Kasumi-1 (cell line): ENCODE measurements around the gene GAST.
A peak's percentile ranks its signal among the peaks of the same experiment; 100 is the strongest.
"Not testable (repeated sequence)": the region's sequence is repeated elsewhere in the genome, so short reads cannot be mapped to it uniquely, and the experiment has no call there.

Experiments used
- DNase-seq, 2 experiments: peaks; one replicate each; lab custom pipeline; 2025; lab: John Stamatoyannopoulos, UW

The GAST gene

GRCh38 chr17:41683441-41684007 is 28.6 kb upstream of the GAST start:
- DNase-seq: no peak

DNA sequence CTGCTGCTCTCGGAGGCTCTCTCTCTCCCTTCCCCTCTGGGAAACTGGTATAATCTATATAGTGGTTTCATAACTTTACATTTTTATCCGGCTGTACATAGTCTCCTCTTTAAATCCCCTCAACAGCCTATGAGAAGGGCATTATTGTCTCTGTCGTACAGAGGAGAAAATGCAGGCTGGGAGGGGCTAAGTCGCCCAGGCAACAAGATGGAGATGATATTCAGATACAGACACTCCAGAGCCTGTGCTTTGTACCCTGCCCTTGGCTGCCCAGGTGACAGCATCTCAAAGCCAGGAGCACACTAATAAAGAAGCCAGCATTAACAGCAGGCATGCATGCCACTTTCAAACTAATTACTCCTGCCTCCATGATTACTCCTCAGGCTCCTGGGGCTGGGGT is 28.1 kb upstream of the GAST start:
- DNase-seq: no peak

DNA sequence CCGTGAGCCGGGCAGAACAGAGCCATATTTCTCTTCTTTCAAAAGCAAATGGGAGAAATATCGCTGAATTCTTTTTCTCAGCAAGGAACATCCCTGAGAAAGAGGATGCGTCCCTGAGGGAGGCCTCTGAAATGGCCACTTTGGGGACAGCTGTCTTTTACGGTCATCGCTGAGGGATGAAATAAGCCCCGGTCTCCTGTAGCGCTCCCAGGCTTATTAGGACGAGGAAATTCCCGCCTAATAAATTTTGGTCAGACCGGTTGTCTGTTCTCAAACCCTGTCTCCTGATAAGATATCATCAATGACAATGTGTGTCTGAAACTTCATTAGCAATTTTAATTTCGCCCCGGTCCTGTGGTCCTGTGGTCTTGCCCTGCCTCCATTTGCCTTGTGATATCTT is 26.4 kb upstream of the GAST start:
- DNase-seq: not testable (repeated sequence)

DNA sequence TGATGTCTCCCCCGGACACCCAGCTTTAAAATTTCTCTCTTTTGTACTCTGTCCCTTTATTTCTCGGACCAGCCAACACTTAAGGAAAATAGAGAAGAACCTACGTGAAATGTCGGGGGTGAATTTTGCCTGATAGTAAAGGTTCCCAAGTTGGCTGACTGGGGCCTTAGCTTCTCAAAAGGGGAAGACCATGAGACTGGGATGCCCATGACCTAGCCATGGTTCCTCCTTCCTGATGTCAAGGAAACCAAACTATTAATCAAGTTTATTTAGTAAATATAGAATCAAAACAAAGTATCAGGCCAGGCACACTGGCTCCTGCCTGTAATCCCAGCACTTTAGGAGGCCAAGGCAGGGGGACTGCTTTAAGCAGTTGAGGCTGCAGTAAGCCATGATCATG is 25.9 kb upstream of the GAST start:
- DNase-seq: no peak

DNA sequence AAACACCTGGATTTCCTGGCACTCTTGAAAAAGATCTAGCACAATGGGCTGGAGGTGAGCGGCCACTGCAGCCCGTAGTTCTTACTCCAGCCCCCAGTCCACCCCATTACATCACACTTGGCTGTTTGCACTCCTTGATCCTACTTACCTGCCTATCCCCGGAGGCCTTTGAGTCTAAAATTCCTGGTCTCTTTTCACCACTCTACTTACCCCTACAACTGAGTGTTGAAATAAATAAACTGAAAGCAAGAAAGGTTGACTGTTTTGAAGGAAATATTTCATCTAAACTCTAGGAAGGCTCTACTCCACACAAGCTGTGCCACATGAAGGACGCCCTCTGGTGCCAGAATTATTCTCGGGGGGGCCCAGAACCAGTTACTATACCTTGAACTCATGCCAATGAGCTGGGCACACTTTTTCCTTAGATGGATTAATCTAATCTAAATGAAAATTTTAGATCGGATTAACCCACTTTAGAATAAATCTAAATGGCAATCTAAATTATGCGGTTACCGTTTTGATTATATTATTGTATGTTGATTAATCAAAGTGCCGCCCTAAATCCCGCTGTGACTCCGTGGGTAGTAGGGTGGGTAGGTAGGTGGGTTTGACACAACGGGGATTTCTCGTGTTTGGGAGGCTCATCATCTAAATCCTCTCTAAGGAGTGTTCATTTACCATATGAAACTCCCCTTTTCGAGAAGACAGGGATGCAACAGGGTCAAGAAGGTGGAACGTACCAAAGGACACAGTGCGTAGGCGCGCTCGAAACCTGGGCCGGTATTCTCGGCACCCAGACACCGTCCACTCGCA is 24.1 kb upstream of the GAST start:
- DNase-seq: peak; percentile 68 to 73

- peak; percentile 97 to 99 for DNase-seq
Observed at GRCh38 chr17:41688641-41689496, 23.3 kb upstream of the GAST start, which contains the start of gene EIF1. EIF1 (plus strand) TSS chr17:41688885; CDS start chr17:41689039, 154 bp downstream.

GRCh38 chr17:41689497-41690299 is 22.4 kb upstream of the GAST start:
- peak; percentile 60 to 65 for DNase-seq

GRCh38 chr17:41690497-41690896 is 21.6 kb upstream of the GAST start:
- DNase-seq: no peak

DNA sequence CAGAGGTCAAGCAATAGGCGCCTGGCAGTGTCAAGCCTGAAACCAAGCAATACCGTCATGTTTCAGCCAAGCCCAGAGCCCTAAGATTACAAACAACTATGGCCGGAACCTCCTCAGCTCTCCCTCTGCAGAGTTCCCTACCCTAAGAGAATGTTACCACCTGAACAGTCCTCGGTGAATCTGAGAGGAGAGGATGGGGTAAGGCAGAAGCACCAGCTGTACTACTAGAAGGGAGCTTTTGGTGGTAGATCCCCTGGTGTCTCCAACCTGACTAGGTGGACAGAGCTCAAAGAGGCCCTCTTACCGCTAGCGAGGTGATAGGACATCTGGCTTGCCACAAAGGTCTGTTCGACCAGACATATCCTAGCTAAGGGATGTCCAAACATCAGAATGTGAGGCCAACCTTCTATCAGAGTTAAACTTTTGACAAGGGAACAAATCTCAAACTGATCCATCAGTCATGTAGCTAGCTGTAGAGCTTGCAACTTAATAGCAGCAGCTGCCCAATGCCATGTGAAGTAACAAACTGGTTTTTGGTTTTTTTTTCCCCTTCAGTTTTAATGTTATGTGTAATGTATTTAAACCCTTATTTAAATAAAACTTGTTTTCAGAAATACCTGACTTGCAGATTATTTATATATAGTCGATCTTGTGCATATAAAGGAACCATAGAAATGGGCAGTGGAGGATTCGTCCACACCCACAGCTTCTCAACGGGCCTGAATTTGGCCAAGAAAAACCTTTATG is 20.9 kb upstream of the GAST start:
- DNase-seq: no peak

DNA sequence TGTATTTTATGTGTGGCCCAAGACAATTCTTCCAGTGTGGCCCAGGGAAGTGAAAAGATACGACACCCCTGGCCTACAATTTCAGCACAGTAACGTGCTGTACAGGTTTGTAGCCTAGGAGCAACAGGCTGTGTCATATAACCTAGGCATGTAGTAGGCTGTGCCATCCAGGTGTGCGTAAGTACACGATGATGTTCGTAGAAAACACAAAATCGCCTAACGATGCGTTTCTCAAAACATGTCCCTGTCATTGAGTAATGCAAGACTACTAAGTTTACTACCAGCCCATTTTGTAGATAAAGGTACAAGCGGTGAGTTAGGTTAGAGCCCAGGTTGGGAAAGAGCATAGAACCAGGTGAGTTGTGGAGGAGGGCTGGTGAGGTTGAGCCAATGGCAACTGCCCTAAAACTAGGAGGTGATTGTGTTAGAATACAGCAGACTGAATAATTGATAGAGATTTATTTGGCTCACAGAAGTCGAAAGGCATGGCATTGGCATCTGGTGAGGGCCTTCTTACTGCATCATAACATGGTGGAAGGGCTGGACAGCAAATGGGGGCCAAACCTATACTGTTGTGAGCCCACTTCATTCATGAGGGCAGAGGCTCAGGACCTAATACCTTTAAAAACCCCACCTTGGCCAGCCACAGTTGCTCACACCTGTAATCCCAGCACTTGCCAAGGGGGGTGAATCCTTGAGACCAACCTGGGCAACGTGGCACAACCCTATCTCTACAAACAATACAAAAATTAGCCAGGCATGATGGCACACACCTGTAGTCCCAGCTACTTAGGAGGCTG is 19.2 kb upstream of the GAST start:
- no peak for DNase-seq

DNA sequence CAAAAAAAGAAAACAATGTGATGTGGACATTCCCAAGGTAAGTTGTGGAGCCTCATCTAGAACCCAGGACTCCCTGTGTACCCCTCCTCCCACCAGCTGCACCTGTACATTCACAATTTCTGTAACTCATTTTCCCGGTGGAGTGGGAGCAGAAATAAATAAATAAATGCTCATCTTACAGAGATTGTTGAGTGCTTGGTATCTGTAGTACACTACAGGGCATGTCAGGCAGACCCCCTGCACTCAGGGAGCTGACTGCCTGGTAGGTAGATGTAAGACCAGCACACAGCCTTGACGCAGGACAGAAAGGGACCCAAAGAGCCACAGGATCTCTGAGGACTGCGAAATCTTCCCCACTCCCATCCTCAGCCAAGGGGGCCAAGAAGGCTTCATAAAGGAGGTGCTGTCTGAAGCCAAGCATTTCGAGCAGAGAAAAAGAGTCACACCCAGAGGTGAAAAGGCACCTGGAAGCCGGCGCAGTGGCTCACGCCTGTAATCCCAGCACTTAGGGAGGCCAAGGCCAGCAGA is 16.9 kb upstream of the GAST start:
- DNase-seq: no peak

DNA sequence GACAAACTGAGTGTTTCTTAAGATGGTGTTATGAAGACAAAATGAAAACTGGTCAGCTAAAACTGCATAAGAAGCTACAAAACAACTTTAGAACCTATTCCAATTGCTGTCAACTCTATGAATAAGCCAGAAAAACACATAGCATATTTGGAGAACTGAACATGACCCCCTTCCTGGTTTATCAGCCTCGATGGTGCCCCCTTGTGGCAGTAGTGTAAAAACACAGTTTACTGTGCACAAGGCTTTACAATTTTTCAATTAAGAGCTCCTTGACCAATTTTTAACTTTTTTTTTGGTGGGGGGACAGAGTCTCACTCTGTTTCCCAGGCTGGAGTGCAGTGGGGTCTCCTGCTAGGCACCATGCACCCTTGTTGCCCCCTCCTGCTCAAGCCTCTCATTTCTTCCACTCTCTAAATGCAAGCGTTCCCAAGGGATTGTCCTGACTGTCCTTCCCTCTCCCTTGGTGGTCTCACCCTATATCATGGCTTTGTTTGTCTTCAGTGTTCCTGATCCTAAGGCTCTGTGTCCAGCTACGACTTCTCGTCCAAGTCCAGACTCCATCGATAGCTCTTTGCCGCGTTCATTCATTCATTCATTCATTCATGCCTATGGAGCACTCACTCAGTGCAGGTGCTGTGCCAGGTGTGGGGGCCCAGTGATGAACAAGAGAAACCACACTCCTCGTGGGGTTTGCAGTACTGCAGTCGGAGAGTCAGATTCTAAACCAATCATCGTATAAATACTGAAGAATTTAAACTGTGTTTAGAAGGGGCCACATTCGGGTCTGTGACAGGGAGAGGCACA is 16.0 kb upstream of the GAST start:
- peak; percentile 84 to 86 for DNase-seq

GRCh38 chr17:41697122-41697962 is 14.8 kb upstream of the GAST start:
- peak; percentile 46 to 53 for DNase-seq

- not testable (repeated sequence) for DNase-seq
Observed at GRCh38 chr17:41700843-41701242, 11.3 kb upstream of the GAST start.

GRCh38 chr17:41702712-41703111 is 9.4 kb upstream of the GAST start:
- no peak for DNase-seq

GRCh38 chr17:41705271-41705991 is 6.7 kb upstream of the GAST start:
- DNase-seq: no peak
